Adrenal gland (tissue), 12 donors: ENCODE results near the gene POLD2. TPM values are rescaled to one million over a fixed set of nuclear protein-coding genes. Genes with fewer than 3 reads are reported as not detected.

Experiments
- DNase-seq, 7 donors: peaks; one replicate each; pipeline ENCODE4 v3.0.0-alpha.2; 2019 to 2020
- H3K27ac ChIP-seq, 5 donors: fragments of 200-600 bp; sonication (generic) in 4 of 5; 1 replicate in 3 of 5; 2 replicates in 2 of 5; pipeline versions ENCODE4 v1.5.1 to v1.8.0; 2016 to 2020; ENCODE audit warnings: mild to moderate bottlenecking in 1 of 5
- H3K27me3 ChIP-seq: fragments of 200-600 bp; 2 replicates; pipeline ENCODE4 v1.8.0; 2021
- H3K36me3 ChIP-seq, 2 donors: fragments of 200-600 bp; replicated peaks in 1 of 2; 1 replicate in 1 of 2; 2 replicates in 1 of 2; pipeline versions ENCODE4 v1.5.1 to v1.8.0; 2018 to 2022
- H3K4me1 ChIP-seq, 2 donors: fragments of 200-600 bp; replicated peaks in 1 of 2; 1 replicate in 1 of 2; 2 replicates in 1 of 2; pipeline versions ENCODE4 v1.5.1 to v1.8.0; 2018 to 2021
- H3K4me3 ChIP-seq, 4 donors: fragments of 200-600 bp; sonication (generic) in 3 of 4; one replicate each; pipeline ENCODE4 v1.5.1; 2016 to 2018
- H3K9me3 ChIP-seq, 3 donors: fragments of 200-600 bp; sonication (generic) in 1 of 3; replicated peaks in 1 of 3; 1 replicate in 2 of 3; 2 replicates in 1 of 3; pipeline versions ENCODE4 v1.5.1 to v1.8.0; 2016 to 2021
- CTCF ChIP-seq, 6 experiments: fragments of 450-650 bp in 4 of 6; fragments of 200-600 bp in 2 of 6; sonication (generic) in 1 of 6; IDR thresholded peaks; 1 replicate in 5 of 6; 2 replicates in 1 of 6; pipeline versions ENCODE4 v1.5.1 to v1.8.0; 2016 to 2021; ENCODE audit warnings: antibody characterized with exemption in 6 of 6, mild to moderate bottlenecking in 2 of 6, moderate library complexity in 1 of 6
- POLR2A ChIP-seq, 2 donors: fragments of 450-650 bp; IDR thresholded peaks; one replicate each; pipeline ENCODE4 v1.6.1; 2017; ENCODE audit warnings: antibody characterized with exemption in 2 of 2, mild to moderate bottlenecking in 2 of 2, moderate library complexity in 1 of 2
- WGBS, 4 donors: extraction: QIAGEN DNeasy Blood & Tissue Kit in 2 of 4; methylation state at CpG; one replicate each; pipeline versions ENCODE4 v1.1.5 to v1.1.7; 2013 to 2017; 5-methylcytosine and 5-hydroxymethylcytosine counted together
- intact Hi-C, 2 donors: fragments of 100-400 bp; cut with DNase I; formaldehyde crosslinking; loops; one replicate each; pipeline versions ENCODE4 v1.14.1 to v1.15.0; 2022 to 2023
- polyA plus RNA-seq, 3 donors: library from polyadenylated mRNA; stranded (reverse); fragments of 200-250 nt in 2 of 3; fragments of 350-450 nt in 1 of 3; fragmentation: Illumina TruSeq in 1 of 3; extraction: RNeasy Lipid Tissue Mini Kit (QIAGEN cat#74804) in 1 of 3; gene quantifications; one replicate each; pipeline ENCODE4 v1.2.3, GENCODE V29; 2013 to 2014
- total RNA-seq, 9 donors: library from RNA; depleted of rRNA in 4 of 9; stranded (reverse); fragments of >200 nt in 4 of 9; fragments of 120-200 nt in 1 of 9; fragmentation: NEBNext Ultra II Directional in 1 of 9; extraction: Animal tissue kit (Norgen Biotek cat#: 25700) in 1 of 9; gene quantifications; one replicate each; pipeline versions ENCODE4 v1.1.0 to v1.2.4, GENCODE V29; 2013 to 2023
- donor health status: healthy with polysubstance abuse.
- donor health status: Bipolar disorder and iron deficiency.
- donor health status: DM: yes; HTN: yes; CAD: no.
- donor health status: DM: no; HTN: no; CAD: no.
- donor health status: DM: no; HTN: no; CAD: no.
- donor health status: DM: yes; HTN: yes; CAD: no.

Gene POLD2
- total and polyA plus RNA-seq, 12 donors: 47.5 to 127 (median 78.1) TPM

GRCh38 chr7:44107961-44108767 is 15.2 kb downstream of the POLD2 start:
- Histone ChIP-seq H3K27me3 (no peaks in the 10 kb centered on the region), H3K4me3 (no peak overlapping the region), H3K9me3 (no peaks in the 10 kb centered on the region), H3K27ac (peak overlapping the region in 1 of 5 donors; percentile 55), H3K36me3 (peaks cover 0 to 7% of the 10 kb centered on the region in 2 donors), H3K4me1 (no peaks in the 10 kb centered on the region)
- intact Hi-C loops: no loop called here
- 78 to 91% (median 87%) methylated on average over 8 to 21 of the region's 21 CpGs for WGBS, 4 donors
- TF ChIP-seq CTCF (IDR thresholded peaks at IDR 0.05) (no peak), POLR2A (IDR thresholded peaks at IDR 0.05) (no peak)
- no peak for DNase-seq

GRCh38 chr7:44107116-44107960 is 16.0 kb downstream of the POLD2 start:
- intact Hi-C loops: no loop called here

GRCh38 chr7:44106311-44107065 is 16.9 kb downstream of the POLD2 start:
- Histone ChIP-seq H3K36me3 (peaks cover 0 to 4% of the 10 kb centered on the region in 2 donors), H3K4me1 (no peaks in the 10 kb centered on the region), H3K9me3 (no peaks in the 10 kb centered on the region), H3K27ac (peak overlapping the region in 1 of 5 donors; percentile 93), H3K4me3 (peak overlapping the region in 1 of 4 donors; percentile 64), H3K27me3 (no peaks in the 10 kb centered on the region)
- no peak for DNase-seq
- TF ChIP-seq CTCF (IDR thresholded peaks at IDR 0.05) (no peak), POLR2A (IDR thresholded peaks at IDR 0.05) (no peak)
- WGBS, 4 donors: 85 to 87% (median 86%) methylated on average over 6 to 10 of the region's 10 CpGs
- intact Hi-C loops: no loop called here

More at GRCh38 chr7:44107116-44107960, 16.0 kb downstream of the POLD2 start:
- WGBS, 4 donors: 83 to 92% (median 90%) methylated on average over 7 to 18 of the region's 18 CpGs
- H3K27me3 ChIP-seq: no peaks in the 10 kb centered on the region
- no peaks in the 10 kb centered on the region for H3K9me3 ChIP-seq
- H3K4me1 ChIP-seq: no peaks in the 10 kb centered on the region
- peak overlapping the region in 1 of 4 donors; percentile 15 for H3K4me3 ChIP-seq
- no peak for TF ChIP-seq CTCF (IDR thresholded peaks at IDR 0.05)
- no peak for TF ChIP-seq POLR2A (IDR thresholded peaks at IDR 0.05)
- peak overlapping the region in 1 of 5 donors; percentile 55 for H3K27ac ChIP-seq
- peaks cover 0 to 4% of the 10 kb centered on the region in 2 donors for H3K36me3 ChIP-seq
- DNase-seq: no peak
